HG02870 (cell line): ENCODE data around the gene ANGEL1.

Source experiments
- ATAC-seq: cut with Tn5 transposase; IDR thresholded peaks from one replicate; pipeline ENCODE4 v1.9.1; 2021; ENCODE audit warnings: mild to moderate bottlenecking, moderate library complexity; ENCODE audit not compliant: unreplicated experiment

Gene ANGEL1

DNA sequence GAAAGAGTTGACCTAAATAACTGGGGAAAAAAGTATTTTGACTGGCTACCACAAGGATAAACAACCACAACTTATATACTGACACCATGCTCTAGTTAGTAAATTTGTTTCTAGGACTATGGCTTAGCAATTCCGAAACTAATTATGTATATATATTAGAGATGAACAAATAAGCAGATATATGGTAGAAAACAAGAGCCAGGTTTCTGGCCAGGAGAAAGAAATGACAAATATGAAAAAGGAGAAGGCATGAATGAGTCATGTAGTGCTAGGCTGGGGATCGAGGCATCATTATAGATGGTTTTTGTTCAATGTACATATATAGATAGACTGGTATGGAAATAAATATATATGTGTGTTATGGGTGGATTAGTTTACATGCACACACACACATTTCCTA, 8.0 kb upstream of the ANGEL1 start:
- ATAC-seq, result no peak

DNA sequence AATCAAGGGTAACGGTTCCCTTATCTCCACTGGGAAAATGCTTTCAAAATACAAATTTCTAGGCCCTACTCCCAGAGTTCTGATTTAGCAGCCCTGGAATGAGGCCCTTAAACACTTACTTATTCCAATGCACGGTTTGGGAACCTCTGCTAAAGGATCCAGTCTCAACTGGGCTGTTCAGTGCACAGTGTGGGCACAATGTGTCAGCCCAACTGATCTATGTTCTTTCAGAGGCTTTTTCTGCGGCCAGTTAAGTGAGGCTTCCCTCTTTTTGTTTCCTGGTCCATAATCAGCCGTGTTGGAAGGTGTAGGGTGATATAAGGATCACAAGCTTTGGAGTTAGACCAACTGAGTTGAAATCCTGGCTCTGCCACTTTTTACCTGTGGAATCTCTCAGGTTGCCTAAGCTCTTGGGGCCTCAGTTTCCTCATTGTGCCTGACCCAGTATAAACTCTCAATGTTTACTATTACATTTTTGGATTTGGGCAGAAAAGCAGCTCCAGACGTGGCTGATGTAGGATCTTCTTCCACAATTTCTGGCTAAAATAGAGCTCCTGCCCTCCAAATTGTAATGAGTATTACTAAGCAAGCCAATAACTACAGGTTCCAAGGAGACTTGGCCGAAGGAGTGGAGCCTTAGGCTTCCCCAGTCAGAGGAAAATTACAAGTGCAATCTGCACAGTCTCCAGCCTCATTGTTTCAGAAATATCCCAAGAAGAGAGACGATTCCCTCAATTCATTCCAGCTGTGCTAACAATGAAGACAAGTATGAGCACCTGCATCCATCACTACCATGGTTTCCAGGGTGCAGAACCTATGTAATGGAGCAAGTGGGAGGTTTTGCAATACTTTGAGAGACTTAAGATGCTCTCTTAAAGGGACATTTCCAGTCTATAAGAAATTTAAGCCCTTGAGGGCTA, 2.3 kb upstream of the ANGEL1 start:
- ATAC-seq, result no peak

DNA sequence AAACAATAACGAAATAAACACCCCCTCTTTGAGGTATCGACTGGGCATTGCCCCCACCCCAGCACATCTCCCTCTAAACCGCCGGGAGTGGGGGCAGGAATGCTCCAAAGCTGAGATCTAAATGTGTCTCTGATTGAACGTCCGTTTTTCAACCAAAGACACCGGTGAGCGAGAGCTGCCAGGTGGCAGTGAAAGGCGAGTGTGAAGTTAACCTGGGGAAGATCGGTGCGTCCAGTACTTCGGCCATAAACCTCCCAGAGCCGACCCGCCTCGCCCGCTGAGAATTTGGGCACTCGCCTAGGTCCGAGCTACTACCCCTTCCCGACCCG, 625 bp downstream of the ANGEL1 start:
- no peak for ATAC-seq

DNA sequence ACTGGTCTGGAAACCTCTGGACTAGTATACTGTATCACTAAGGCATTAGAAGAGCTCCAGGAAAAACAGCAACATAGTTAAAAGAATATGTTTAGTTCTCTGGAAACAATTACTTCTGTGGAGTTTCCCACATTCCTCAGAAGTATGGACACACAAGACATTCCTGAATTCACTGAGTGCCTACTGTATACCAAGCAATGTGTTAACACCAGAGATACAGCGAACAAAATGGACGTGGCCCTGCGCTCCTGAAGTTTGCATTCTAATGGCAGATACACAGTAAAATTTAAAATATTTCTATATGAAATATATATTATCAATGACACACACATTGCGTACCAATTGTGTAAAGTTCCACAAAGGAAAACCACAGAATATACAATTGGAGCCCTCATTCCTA, 1.1 kb downstream of the ANGEL1 start:
- ATAC-seq, result no peak

DNA sequence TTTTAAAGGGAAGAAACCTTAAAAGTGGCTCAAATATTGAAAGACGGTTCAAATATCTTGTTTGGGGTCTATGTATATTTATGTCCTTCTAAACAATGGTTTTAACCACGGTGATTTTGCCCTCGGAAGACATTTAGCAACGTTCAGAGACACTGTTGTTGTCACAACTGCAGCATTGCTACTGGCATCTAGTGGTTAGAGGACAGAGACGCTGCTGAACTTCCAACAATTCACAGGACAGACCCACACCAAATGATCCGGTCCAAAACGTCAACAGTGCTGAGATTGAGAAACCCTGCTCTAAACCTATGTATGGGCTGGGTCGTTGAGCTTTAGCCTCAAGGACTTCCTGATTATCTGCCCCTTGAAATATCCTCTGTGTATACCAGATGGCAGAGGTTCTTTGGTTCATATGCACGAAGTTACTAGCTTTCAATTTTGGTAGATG, 1.7 kb downstream of the ANGEL1 start:
- no peak for ATAC-seq

DNA sequence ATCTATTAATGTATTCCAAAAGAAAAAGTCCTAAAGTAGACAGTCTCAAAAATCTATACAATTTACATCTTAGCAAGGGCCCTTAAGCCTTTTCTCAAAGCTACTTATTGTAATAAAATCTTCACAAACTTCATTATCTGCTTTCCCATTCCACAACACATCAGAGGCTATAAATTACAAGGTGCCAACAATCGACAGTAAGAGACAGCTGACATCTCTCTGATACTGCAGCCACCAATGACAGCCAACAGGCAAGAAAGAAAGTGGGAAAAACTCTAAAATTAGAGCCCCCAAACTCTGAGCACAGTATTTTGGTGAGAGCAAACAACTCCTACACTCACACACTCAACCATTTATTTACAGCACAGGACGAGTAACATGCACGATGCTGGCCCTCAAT, 2.2 kb downstream of the ANGEL1 start:
- ATAC-seq, result no peak

DNA sequence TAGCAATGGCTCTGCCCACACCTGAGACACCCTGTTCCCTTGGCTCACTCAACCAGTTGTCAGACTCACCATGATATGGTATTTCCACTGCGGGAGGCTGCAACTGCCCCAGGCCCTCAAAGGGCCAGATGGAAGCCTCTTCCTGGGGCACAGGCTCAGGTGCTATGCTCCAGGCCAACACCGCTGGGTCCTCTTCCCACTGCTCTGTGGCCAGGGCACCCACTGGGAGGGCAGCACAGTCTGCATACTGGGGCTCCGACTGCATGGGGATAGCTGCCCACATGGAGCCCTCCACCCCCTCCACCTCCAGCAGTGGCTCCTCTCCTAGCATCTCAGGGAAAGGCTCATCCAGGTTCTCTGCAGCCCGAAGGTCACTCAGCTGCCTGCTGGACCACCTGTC, 3.7 kb downstream of the ANGEL1 start:
- ATAC-seq, result no peak

DNA sequence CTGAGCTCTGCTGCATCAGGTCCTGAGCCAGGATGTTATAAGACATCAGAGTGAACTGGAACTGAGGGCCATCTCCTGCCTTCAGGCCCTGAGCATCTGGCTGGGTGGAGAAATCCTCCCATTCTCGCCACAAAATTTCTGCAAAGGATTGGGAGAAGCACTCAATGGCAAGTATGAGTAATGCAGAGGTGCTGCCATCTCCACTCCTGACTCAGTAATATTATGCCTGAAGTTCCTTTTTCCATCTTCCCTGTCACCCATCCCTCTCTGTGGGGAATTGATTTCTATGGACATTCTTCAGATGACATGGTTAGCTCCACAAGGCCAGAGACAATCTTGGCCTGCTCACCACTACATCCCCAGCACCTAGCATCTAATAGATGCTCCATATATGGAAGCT, 4.7 kb downstream of the ANGEL1 start:
- ATAC-seq, result no peak

DNA sequence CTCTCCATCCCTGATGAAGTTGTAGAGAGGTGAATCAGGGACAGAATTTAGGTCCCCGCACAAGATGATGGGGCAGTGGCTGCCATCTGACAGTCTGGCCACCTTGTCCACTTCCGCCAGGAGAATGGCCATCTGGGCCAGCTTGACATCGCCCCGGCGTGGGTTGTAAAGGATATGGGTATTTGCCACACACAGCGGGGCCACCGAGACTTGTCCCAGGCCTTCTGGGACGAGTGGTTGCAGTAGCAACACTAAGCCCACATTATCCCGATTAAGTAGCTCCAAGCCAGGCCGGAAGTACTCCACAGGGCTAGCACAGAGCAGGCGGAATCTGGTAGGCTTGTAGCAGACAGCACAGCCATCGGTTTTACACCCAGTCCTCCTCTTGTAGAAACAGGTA, 6.2 kb downstream of the ANGEL1 start:
- no peak for ATAC-seq

DNA sequence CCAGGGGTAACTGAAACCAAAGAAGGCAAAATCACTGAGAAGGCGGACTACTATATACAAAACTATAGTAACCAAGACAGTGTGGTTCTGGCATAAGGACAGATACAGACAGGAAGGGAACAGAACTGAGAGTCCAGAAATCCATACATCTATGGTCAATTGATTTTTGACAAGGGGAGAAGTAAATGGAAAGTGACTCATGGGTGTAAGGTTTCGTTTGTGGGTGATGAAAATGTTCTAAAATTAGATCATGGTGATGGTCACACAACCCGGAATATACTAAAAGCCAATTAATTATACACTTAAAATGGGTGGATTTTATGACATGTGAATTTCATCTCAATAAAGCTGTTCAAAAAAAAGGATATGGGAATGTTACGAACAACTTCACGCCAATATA, 18.7 kb downstream of the ANGEL1 start:
- ATAC-seq, result no peak

DNA sequence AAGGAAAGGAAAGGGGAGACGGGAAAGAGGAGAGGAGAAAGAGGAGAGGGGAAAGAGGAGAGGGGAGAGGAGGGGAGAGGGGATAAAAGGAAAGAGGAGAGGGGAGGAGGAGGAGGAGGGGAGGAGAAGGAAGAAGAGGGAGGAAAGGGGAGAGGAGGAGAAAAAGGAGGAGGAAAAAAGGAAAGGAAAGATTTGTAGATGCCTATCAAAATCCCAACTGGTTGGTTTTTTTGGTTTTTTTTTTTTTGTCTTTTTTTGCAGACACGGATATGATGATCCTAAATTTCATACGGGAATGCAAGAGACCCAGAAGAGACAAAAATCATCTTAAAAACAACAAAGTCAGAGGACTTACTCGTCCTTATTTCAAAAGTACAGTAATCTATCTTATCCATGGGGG, 19.4 kb downstream of the ANGEL1 start:
- ATAC-seq, result no peak

DNA sequence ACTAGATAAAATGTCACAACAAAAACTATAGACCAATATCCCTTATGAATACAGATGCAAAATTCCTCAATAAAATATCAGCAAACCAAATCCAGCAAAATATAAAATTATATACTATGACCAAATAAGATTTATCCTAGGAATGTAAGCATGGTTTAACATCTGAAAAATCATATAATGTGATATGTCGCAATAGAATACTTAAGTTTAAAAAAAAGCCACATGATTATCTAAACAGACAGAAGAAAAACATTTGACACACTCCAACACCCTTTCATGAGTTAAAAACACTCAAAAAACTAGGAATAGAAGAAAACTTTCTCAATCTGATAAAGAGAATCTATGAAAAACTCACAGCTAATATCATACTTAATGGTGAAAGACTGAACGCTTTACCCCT, 20.3 kb downstream of the ANGEL1 start:
- no peak for ATAC-seq

DNA sequence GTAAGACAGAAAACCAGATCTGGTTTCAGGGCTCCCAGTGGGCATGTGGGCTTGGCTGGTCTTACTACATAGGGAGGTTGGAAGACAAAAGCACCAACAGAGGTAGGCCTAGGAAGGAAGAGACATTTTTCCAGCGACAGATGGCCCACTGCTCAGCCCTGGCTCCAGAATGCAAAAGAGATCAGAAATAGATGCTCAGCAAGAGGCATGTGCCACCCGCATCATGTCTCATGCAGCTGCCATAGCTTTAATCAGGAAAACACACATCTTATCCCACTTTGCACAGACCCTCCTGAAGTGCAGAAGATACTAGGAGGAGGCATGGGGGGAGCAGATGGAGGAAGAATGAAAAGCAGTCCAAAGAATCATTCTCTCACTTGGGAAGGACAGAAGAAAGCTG, 26.1 kb downstream of the ANGEL1 start:
- no peak for ATAC-seq

DNA sequence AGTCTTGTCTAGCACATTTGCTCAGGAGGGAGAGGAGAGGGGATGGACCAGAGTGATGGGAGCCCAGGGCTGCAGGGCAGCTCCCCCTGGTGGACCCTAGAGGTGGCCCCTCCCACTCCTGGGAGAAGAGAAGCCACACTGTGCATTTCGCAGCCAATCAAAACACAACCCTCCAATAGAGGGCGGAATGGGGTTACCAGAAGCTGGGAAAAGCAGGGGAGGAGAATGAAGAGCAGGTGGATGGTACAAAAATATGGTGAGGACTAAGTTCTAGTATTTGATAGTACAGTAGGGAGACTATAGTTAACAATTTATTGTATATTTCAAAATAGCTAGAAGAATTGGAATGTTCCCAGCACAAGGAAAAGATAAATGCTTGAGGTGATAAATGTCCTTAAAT, 27.8 kb downstream of the ANGEL1 start:
- peak; percentile 76 for ATAC-seq

DNA sequence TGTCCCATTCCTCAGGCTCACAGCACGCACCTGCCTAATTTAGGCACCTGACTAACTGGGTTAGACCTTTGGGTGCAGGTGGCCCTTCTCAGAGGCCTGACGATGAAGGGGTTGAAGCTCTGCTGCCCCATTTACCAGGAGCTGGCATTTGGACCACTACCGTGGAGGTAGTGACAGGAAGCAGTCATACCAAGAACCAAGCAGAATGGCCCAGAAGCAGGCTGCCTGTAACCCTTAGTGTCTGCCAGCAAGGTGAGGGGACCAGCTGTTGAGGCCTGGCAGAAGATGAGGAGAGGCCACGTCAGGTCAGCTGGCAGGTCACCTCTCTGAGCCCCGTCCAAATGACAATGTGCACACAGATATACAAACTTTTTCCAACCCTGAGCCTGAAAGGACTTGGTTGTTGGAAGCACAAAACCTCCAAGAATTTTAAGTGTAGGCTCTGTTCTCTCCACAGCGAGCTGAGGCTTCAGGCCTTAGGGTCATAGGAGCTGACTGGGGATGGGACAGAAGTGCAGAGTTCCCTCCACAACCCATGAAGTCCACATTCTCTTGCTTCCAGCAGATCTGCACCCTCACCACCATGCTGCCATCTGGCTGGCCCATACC, 28.3 kb downstream of the ANGEL1 start:
- ATAC-seq, result no peak

DNA sequence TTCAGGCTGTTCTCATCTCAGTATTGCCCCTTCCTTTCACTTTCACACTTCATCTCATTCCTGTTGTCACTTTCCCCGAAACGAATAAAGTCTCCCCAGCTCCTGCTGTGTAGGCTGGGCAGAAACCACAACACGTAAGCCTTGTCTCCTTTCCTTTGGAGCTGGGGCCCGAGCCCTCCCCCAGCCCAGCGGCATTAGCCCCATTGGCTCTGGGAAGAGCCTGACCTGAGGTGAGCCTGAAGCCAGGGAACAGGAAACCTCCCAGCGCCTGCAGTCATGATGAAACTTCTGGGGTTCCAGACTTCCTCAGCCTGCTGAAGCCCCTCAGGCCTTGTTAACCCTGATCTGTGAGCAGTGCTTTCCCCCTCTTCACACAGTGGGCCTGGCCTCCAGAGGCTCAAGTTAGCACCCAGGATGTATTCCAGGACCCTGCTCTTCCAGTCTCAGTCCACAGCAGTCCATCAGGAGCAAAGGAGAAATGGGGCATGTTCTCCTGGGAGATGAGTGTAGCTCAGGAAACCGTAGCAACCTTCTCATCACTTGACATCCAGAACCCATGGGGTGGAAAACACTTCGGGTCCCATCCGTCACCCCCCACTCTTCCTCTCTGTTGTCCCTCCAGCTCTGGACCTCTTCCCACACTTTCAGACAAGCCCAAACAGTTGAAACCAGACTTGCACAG, 29.7 kb downstream of the ANGEL1 start:
- ATAC-seq, result no peak

DNA sequence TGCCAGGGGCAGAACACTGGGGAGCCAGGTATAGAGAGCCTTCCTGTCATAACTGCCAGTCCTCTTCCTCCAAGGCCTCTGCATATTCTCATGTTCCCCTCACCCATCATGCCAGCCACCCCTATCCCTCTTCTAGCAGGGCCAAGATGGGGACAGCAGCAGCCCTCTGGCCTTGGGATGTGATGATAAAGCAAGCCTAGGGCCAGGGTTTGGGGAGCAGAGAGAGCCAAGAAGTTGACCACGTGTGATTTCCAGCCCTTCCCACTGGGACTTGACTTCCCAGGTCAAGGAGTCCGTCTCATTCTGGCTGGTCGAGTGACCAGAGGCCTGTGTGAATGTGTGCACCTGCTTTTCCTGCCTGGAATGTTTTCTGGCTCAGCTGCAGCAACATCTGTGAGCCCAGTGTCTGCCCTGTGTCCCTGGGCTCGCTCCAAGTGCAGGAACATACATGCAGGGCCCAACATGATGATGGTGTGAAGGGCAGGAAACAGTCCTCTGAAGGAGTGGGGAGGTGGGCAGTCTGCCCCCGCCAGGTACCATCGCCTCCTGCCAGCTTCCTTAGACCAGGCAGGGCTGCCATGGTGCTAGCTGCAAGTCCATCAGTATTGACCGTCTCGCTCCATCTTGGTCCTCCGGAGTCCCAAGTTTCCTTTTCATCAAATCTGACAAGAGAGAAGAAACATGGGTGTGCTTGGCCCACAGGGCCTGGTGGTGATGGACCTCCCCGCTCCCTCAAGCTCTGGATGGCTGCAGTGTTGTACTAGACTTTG, 30.4 kb downstream of the ANGEL1 start:
- no peak for ATAC-seq

DNA sequence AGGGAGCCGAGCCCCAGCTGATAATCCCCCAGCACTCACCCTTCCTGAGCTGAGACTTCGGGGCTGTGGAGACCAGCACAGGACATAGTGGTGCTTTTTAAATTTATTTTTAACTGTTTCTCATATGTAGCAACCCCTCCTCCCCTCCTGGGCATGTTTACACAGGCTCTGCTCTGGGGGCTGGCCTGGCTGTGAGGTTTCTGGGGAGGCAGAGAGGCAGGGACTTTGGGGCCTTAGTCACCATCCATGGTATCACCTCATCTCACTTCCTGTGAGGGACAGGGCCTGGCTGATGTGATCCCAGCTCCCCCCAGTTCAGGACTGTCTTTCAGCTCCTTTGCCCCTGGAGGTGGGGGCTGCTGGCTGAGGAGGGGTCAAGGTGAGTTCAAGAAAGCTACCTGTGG, 31.0 kb downstream of the ANGEL1 start:
- no peak for ATAC-seq

DNA sequence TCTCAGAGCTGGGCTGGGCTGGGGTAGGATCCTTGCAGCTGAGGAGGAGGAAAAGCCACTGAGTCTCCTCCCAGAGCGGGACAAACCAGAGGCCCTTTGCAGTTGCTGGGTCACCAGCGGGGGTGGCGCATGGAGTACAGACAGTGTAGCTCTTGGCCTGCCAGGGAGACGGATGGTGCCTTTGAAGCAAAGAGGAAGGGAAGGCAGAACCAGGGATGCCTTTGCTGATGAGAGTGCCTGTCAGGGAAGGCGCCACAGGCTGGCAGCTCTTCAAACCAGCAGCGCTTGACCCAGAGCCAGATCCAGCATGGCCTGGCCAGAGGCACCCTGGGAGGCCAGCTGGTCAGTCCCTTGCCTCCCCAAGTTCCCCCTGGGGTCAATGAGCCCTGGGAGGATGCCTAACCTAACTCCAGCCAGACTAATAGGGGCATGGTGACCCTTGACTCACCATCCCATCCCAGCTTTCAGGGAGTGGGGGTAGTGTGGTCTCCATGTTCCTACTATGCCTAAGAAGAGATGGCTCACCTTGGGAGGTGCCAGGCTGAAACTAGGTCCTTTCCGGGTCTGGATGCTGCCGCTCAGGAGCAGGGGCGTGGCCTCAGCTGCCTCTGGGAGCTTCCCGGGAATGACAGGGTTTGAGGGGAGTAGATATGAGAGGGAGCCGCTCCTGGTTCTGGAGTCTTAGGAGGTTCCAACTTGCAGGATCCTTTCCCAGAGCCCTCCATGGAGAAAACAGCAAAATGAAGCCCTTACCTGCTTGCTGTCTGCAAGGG, 31.6 kb downstream of the ANGEL1 start:
- no peak for ATAC-seq

DNA sequence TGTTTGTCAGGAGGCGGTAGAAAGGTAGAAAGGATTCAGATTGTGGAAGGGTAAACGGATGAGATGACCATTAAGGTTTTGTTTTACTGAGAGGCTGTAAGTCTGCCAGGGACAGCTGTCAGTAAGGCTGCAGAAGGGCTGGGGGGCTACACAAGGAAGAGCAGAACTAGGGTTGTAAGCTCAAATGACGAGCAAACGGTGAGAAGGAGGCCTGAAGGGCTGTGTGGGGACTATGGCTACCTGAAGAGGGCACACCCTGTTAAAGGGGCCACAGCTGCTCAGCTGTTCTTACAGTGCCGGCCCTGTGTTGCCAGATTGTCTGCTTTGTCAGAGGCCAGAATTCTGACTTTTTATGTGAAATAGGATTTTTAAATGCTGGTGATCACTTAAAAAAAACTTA, 32.3 kb downstream of the ANGEL1 start:
- no peak for ATAC-seq

DNA sequence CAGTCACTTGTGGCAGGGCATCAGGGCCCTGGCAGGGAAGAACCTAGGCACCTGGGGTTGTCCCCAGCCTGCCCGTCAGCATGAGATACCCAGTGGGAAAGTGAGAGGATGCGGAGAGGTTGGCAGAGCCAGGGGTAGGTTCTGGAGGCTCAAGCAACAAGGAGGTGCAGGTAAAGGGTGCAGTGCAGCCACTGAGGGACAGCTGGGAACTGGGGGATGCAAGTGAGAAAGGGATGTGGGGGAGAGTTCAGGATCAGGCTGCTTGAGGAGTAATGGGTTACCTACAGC, 32.7 kb downstream of the ANGEL1 start:
- ATAC-seq, result no peak
